HG03135 (cell line): ENCODE data around the gene IL24.
"Not testable (repeated sequence)": the region's sequence is repeated elsewhere in the genome, so short reads cannot be mapped to it uniquely, and the experiment has no call there.

ENCODE experiments used
- ATAC-seq: cut with Tn5 transposase; IDR thresholded peaks from one replicate; pipeline ENCODE4 v1.9.1; 2021; ENCODE audit warnings: mild to moderate bottlenecking, moderate library complexity; ENCODE audit not compliant: unreplicated experiment

Gene IL24

GRCh38 chr1:206897175-206897574 is at the start of gene IL24:
IL24 (plus strand) TSS chr1:206897443; CDS start chr1:206897833, 390 bp downstream.
- no peak for ATAC-seq

DNA sequence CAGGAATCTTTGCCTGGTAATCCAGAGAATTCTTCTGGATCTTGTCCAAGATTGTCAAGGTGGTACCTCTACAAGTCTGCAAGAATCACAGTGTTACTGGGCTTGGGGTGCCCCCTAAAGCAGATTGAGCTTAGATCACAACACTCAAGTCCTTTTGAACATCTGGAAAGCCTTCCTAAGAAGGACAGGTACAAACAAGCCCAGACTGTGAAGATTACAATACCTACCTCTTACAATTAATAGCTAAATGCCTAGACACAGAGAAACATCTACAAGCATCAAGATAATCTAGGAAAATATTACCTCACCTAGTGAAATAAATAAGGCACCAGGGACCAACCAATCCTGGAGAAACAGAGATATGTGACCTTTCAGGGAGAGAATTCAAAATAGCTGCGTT is 49.3 kb upstream of the IL24 start:
- no peak for ATAC-seq

GRCh38 chr1:206850401-206850800 is 46.8 kb upstream of the IL24 start:
- no peak for ATAC-seq

- ATAC-seq = no peak
These were observed 45.8 kb upstream of the IL24 start for GRCh38 chr1:206851341-206852010.

DNA sequence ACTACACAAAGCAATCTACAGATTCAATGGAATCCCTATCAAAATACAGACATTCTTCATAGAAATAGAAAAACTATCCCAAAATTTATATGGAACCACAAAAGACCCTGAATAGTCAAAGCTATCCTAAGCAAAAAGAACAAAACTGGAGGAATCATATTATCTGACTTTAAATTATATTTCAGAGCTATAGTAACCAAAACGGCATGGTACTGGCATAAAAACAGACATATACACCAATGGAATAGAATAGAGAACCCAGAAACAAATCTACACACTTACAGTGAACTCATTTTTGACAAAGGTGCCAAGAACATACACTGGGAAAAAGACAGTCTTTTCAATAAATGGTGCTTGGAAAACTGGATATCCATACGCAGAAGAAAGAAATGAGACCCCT is 44.6 kb upstream of the IL24 start:
- ATAC-seq = not testable (repeated sequence)

- ATAC-seq = not testable (repeated sequence)
These were observed 43.5 kb upstream of the IL24 start for GRCh38 chr1:206853696-206854095.

GRCh38 chr1:206854401-206855129 is 42.7 kb upstream of the IL24 start:
- no peak for ATAC-seq

- ATAC-seq = no peak
These were observed 41.4 kb upstream of the IL24 start for GRCh38 chr1:206855859-206856258.

- no peak for ATAC-seq
These were observed 40.4 kb upstream of the IL24 start for GRCh38 chr1:206856674-206857464.

- ATAC-seq = no peak
These were observed 38.1 kb upstream of the IL24 start for GRCh38 chr1:206859082-206859521.

GRCh38 chr1:206860165-206860564 is 37.1 kb upstream of the IL24 start:
- no peak for ATAC-seq

DNA sequence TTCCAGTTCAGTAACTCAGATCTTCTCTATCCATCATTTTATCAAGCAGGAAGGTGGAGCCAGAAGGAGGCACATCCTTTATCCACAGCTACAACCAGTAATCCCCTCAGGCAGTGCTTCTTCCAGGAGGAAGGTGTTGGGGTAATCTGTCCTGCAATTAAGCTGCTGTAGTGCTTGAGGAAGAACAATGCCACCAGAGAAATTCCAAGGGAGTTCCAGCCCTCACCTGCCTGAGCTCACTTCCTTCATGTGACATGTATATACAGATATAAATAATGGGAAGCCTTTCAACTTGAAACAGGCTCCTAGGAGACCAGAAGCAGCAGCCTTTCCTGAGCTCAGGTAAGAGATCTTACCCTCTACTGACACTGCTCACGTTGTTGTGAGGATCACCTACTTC is 34.0 kb upstream of the IL24 start:
- ATAC-seq = no peak

GRCh38 chr1:206864939-206865671 is 32.1 kb upstream of the IL24 start, which contains the start of gene IL20:
IL20 (plus strand) TSS chr1:206865623; CDS start chr1:206865853, 230 bp downstream.
- no peak for ATAC-seq

GRCh38 chr1:206866062-206866461 is 31.2 kb upstream of the IL24 start:
- no peak for ATAC-seq

DNA sequence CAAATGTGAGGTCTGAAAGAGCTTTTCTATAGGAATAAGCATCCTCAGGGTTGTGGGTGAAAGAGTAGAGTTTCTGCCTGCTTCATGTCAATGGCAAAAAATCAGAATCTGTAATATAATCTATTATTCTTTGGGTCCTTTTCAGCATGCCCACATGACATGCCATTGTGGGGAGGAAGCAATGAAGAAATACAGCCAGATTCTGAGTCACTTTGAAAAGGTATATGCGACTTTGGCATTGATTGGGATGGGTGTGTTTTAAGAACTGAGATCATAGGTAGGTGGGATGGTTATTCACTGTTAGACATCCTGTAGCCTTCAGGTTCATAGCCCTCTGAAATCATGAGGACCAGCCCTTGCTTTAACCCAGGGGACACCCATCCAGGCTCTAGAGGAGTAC is 30.0 kb upstream of the IL24 start:
- ATAC-seq = no peak

- no peak for ATAC-seq
These were observed 29.5 kb upstream of the IL24 start for GRCh38 chr1:206867716-206868115.

GRCh38 chr1:206868264-206868663 is 29.0 kb upstream of the IL24 start:
- no peak for ATAC-seq

GRCh38 chr1:206872139-206872538 is 25.1 kb upstream of the IL24 start:
- no peak for ATAC-seq

GRCh38 chr1:206873603-206874188 is 23.5 kb upstream of the IL24 start:
- ATAC-seq = no peak

GRCh38 chr1:206875752-206876377 is 21.4 kb upstream of the IL24 start:
- ATAC-seq = no peak
